H1 (cell line): Measurements from ENCODE around the gene B3GALT6. TPM values are rescaled to one million over a fixed set of nuclear protein-coding genes. Genes with fewer than 3 reads are reported as not detected.
A peak's percentile ranks its signal among the peaks of the same experiment; 100 is the strongest.

Experiments used
- CTCF ChIA-PET: fragments of 300-600 bp; sonication (Branson Sonifier 250); formaldehyde crosslinking; loops from one replicate; lab custom pipeline; 2021; ENCODE audit not compliant: partially characterized antibody; lab: Charles Lee
- POLR2A ChIA-PET: fragments of 300-600 bp; sonication (Branson Sonifier 250); formaldehyde crosslinking; loops from one replicate; lab custom pipeline; 2021; ENCODE audit warnings: inconsistent platforms; ENCODE audit not compliant: partially characterized antibody; lab: Charles Lee
- DNase-seq, 2 experiments: peaks; one replicate each; pipeline versions ENCODE4 v3.0.0 to v3.0.0-alpha.2; 2010 to 2022; ENCODE audit warnings: low spot score in 2 of 2, low read depth in 1 of 2, mixed read lengths in 1 of 2
- FAIRE-seq: peaks from 2 replicates; lab custom pipeline; 2011; peaks lifted over from hg19 to GRCh38; lab: Jason Lieb, UNC
- H2AFZ ChIP-seq: 2 replicates; pipeline ENCODE4 v1.8.1; 2012; ENCODE audit warnings: low read length, inconsistent platforms
- H2AK5ac ChIP-seq: 2 replicates; pipeline ENCODE4 v1.6.1; 2013; ENCODE audit warnings: low read depth, low read length
- H2BK120ac ChIP-seq: replicated peaks from 2 replicates; pipeline ENCODE3; 2013; ENCODE audit warnings: low read depth, low read length, inconsistent platforms
- H2BK12ac ChIP-seq: 2 replicates; pipeline ENCODE4 v1.6.1; 2013; ENCODE audit warnings: low read depth, low read length
- H2BK15ac ChIP-seq: 2 replicates; pipeline ENCODE4 v1.6.1; 2013; ENCODE audit warnings: low read length
- H2BK20ac ChIP-seq: 2 replicates; pipeline ENCODE4 v1.6.1; 2013; ENCODE audit warnings: low read length
- H2BK5ac ChIP-seq: 2 replicates; pipeline ENCODE4 v1.6.1; 2013; ENCODE audit warnings: low read depth, low read length
- H3K14ac ChIP-seq: 2 replicates; pipeline ENCODE4 v1.6.1; 2013; ENCODE audit warnings: inconsistent platforms; ENCODE audit not compliant: insufficient read length
- H3K18ac ChIP-seq: 2 replicates; pipeline ENCODE4 v1.6.1; 2013; ENCODE audit warnings: low read length; ENCODE audit errors: extremely low read depth
- H3K23ac ChIP-seq: 2 replicates; pipeline ENCODE4 v1.6.1; 2013; ENCODE audit warnings: inconsistent platforms; ENCODE audit not compliant: insufficient read length
- H3K23me2 ChIP-seq: 2 replicates; pipeline ENCODE4 v1.6.1; 2013; ENCODE audit warnings: low read depth, low read length
- H3K27ac ChIP-seq: 2 replicates; pipeline ENCODE4 v1.6.1; 2011; ENCODE audit warnings: low read depth, low read length, inconsistent platforms
- H3K27me3 ChIP-seq, 4 experiments: replicated peaks in 1 of 4; 1 replicate in 1 of 4; 2 replicates in 3 of 4; pipeline versions ENCODE4 v1.6.1 to v1.8.1; 2011 to 2013; ENCODE audit warnings: low read length in 3 of 4, mild to moderate bottlenecking in 3 of 4, inconsistent platforms in 2 of 4, mixed read lengths in 2 of 4, moderate library complexity in 1 of 4; ENCODE audit not compliant: control insufficient read depth in 3 of 4, insufficient read depth in 3 of 4; ENCODE audit errors: extremely low read depth in 1 of 4
- H3K36me3 ChIP-seq, 4 experiments: 2 replicates each; pipeline versions ENCODE4 v1.6.1 to v1.8.1; 2011 to 2013; ENCODE audit warnings: mild to moderate bottlenecking in 4 of 4, low read length in 3 of 4, moderate library complexity in 2 of 4, control low read depth in 1 of 4, inconsistent platforms in 1 of 4; ENCODE audit not compliant: insufficient read depth in 4 of 4, control insufficient read depth in 2 of 4
- H3K4ac ChIP-seq: replicated peaks from 2 replicates; pipeline ENCODE3; 2013; ENCODE audit warnings: low read length, low read depth, mixed read lengths, inconsistent platforms; ENCODE audit not compliant: insufficient read length
- H3K4me1 ChIP-seq, 4 experiments: replicated peaks in 1 of 4; 1 replicate in 1 of 4; 2 replicates in 3 of 4; pipeline versions ENCODE4 v1.6.1 to v1.8.1; 2011 to 2013; ENCODE audit warnings: low read length in 3 of 4, inconsistent platforms in 2 of 4, mixed read lengths in 1 of 4; ENCODE audit not compliant: insufficient read depth in 4 of 4, control insufficient read depth in 3 of 4
- H3K4me2 ChIP-seq, 2 experiments: 2 replicates each; pipeline versions ENCODE4 v1.6.1 to v1.8.1; 2011 to 2013; ENCODE audit warnings: low read depth in 2 of 2, low read length in 2 of 2, control low read depth in 1 of 2, inconsistent platforms in 1 of 2, mild to moderate bottlenecking in 1 of 2; ENCODE audit not compliant: insufficient read depth in 1 of 2
- H3K4me3 ChIP-seq, 4 experiments: fragments of 200-600, 300-600 bp in 1 of 4; sonication (generic), shearing (Covaris generic), sonication (Bioruptor Twin) in 1 of 4; 2 replicates each; pipeline versions ENCODE4 v1.5.1 to v1.8.1; 2011 to 2016; ENCODE audit warnings: low read length in 4 of 4, low read depth in 3 of 4, control low read depth in 2 of 4, inconsistent platforms in 2 of 4, mild to moderate bottlenecking in 2 of 4, mixed read lengths in 1 of 4, moderate library complexity in 1 of 4; ENCODE audit not compliant: insufficient read depth in 2 of 4; ENCODE audit errors: extremely low read depth in 1 of 4
- H3K56ac ChIP-seq: replicated peaks from 2 replicates; pipeline ENCODE3; 2013; ENCODE audit warnings: low read depth, mild to moderate bottlenecking, mixed read lengths, low read length, inconsistent platforms; ENCODE audit not compliant: insufficient read length
- H3K79me1 ChIP-seq: 2 replicates; pipeline ENCODE4 v1.6.1; 2013; ENCODE audit warnings: low read depth, low read length, control low read depth
- H3K79me2 ChIP-seq, 2 experiments: 2 replicates each; pipeline versions ENCODE4 v1.6.1 to v1.8.1; 2012 to 2013; ENCODE audit warnings: low read length in 2 of 2, mild to moderate bottlenecking in 2 of 2, inconsistent platforms in 1 of 2; ENCODE audit not compliant: insufficient read depth in 2 of 2, control insufficient read depth in 1 of 2
- H3K9ac ChIP-seq, 4 experiments: replicated peaks in 1 of 4; 1 replicate in 1 of 4; 2 replicates in 3 of 4; pipeline versions ENCODE4 v1.6.1 to v1.8.1; 2011 to 2013; ENCODE audit warnings: low read depth in 3 of 4, low read length in 3 of 4, control low read depth in 2 of 4, mild to moderate bottlenecking in 2 of 4, moderate library complexity in 2 of 4, inconsistent platforms in 1 of 4; ENCODE audit errors: extremely low read depth in 1 of 4
- H3K9me3 ChIP-seq, 2 experiments: 2 replicates each; pipeline versions ENCODE4 v1.6.1 to v1.8.1; 2012 to 2013; ENCODE audit warnings: mild to moderate bottlenecking in 2 of 2, moderate library complexity in 2 of 2, control low read depth in 1 of 2, inconsistent platforms in 1 of 2, low read depth in 1 of 2, low read length in 1 of 2, mixed read lengths in 1 of 2; ENCODE audit not compliant: insufficient read depth in 2 of 2
- H4K20me1 ChIP-seq, 2 experiments: replicated peaks in 1 of 2; 2 replicates each; pipeline versions ENCODE3 to v1.8.1; 2011 to 2013; ENCODE audit warnings: inconsistent platforms in 2 of 2, low read length in 2 of 2, mild to moderate bottlenecking in 1 of 2; ENCODE audit not compliant: insufficient read depth in 2 of 2, control insufficient read depth in 1 of 2
- H4K5ac ChIP-seq: 2 replicates; pipeline ENCODE4 v1.6.1; 2013; ENCODE audit warnings: low read length, low read depth, mixed read lengths, inconsistent platforms; ENCODE audit not compliant: insufficient read length
- H4K8ac ChIP-seq: 2 replicates; pipeline ENCODE4 v1.8.0; 2013; ENCODE audit warnings: mild to moderate bottlenecking, moderate library complexity, low read length, inconsistent platforms; ENCODE audit not compliant: insufficient read depth; ENCODE audit errors: extremely low read depth
- H4K91ac ChIP-seq: replicated peaks from 2 replicates; pipeline ENCODE3; 2013; ENCODE audit warnings: low read length, mixed read lengths, inconsistent platforms; ENCODE audit not compliant: insufficient read length
- CEBPB ChIP-seq: IDR thresholded peaks from 2 replicates; pipeline ENCODE4 v1.6.1; 2012; ENCODE audit warnings: low read depth, low read length
- RBBP5 ChIP-seq: IDR thresholded peaks from 2 replicates; pipeline ENCODE4 v1.7.1; 2012; ENCODE audit warnings: low read depth, mild to moderate bottlenecking, inconsistent platforms, low read length, moderate library complexity, borderline replicate concordance
- WGBS, 2 experiments: shearing (Covaris generic) in 1 of 2; methylation state at CpG; one replicate each; pipeline versions ENCODE4 v1.1.6 to v1.1.7; 2013 to 2015; ENCODE audit warnings: low lambda C conversion rate in 2 of 2, mixed read lengths in 2 of 2, inconsistent platforms in 1 of 2, low coverage in 1 of 2, missing lambda C conversion rate in 1 of 2; ENCODE audit not compliant: insufficient replicate concordance in 2 of 2, insufficient coverage in 1 of 2, insufficient read length in 1 of 2; ENCODE audit errors: extremely low coverage in 1 of 2, missing lambda C conversion rate in 1 of 2; 5-methylcytosine and 5-hydroxymethylcytosine counted together
- polyA plus RNA-seq, 7 experiments: library from polyadenylated mRNA; depleted of rRNA in 3 of 7; stranded (reverse) in 5 of 7; unstranded in 2 of 7; fragments of >200 nt in 5 of 7; fragments of 200-250 nt in 2 of 7; gene quantifications; 1 replicate in 5 of 7; 2 replicates in 1 of 7; 4 replicates in 1 of 7; pipeline versions ENCODE4 v1.2.1 to v1.2.3, GENCODE V29; 2011 to 2013; ENCODE audit warnings: missing spikeins in 2 of 7, mixed read lengths in 2 of 7
- total RNA-seq: library from RNA; stranded (reverse); fragmentation: NEBNext Ultra II Directional; extraction: Animal tissue kit (Norgen Biotek cat#: 25700); gene quantifications from 2 replicates; pipeline ENCODE4 v1.2.1, GENCODE V29; 2021

Gene B3GALT6
- total and polyA plus RNA-seq, 2 of the 8 experiments (the other 6 are each of a cell fraction or from before 2014, with no cell fraction given): 18.4 to 20.4 TPM

DNA sequence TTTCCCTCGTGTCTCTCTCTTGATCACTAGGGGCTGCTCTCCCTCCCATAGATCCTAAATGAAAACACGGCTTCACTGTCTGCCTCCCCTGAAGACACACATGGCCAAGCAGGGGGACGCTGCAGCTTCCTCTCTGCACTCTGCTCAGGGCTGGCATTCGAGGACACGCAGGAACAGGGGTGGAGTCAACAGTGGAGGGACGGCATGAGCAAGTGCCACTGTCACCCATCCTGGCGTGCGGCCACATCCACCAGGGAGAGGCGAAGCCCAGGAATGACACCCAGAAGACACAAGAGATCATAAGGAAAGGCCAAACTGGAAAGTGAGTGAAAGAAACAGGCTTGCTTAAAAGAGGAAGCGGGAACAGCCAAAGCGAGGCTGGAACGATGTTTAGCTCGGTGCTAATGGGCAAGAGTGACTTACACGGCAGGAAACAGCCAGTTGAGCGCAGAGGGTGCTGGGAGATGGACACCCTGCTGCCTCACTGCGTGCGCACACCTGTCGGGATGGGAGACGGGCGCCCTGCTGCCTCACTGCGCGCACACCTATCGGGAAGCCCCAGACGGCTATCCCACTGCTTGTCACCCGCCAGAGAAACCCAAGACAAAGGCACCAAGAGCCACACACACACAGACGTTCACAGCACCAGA, 28.0 kb downstream of the B3GALT6 start:
- no peak for DNase-seq
- TF ChIP-seq RBBP5 (no peak), CEBPB (no peak)

More for the DNA sequence above, 28.0 kb downstream of the B3GALT6 start:
- H2BK15ac ChIP-seq: no peak overlapping the region
- H3K56ac ChIP-seq: no peak overlapping the region
- H3K79me2 ChIP-seq: peaks cover 0 to 10% of the 10 kb centered on the region in 2 experiments; a peak in 2 of 4 replicates
- CTCF ChIA-PET: interaction anchor here (0.8 to 2.7 kb wide), 3 partner anchors 9 to 244 kb away, joined by 3 to 8 read pairs (median 3); no protein-coding TSS in a partner anchor
- H2BK5ac ChIP-seq: peak overlapping the region; percentile 66; the same call in 1 of the 2 replicates
- H3K23ac ChIP-seq: no peak overlapping the region
- no peak for FAIRE-seq
- peaks cover 13 to 33% of the 10 kb centered on the region in 2 experiments for H4K20me1 ChIP-seq
- peaks cover 0 to 14% (median 8%) of the 10 kb centered on the region in 4 experiments; a peak in 6 of 7 replicates for H3K4me1 ChIP-seq
- H2AK5ac ChIP-seq: no peak overlapping the region
- H3K27me3 ChIP-seq: no peaks in the 10 kb centered on the region
- no peak overlapping the region for H3K14ac ChIP-seq
- no peak overlapping the region for H2BK120ac ChIP-seq
- no peak overlapping the region for H4K91ac ChIP-seq
- H3K23me2 ChIP-seq: no peaks in the 10 kb centered on the region
- no peak overlapping the region for H4K5ac ChIP-seq
- POLR2A ChIA-PET: interaction anchor here (0.9 to 3.9 kb wide), 5 partner anchors 9 to 31 kb away, joined by 3 to 16 read pairs (median 5); partner anchors contain the start of genes SDF4 and UBE2J2
- H3K4ac ChIP-seq: no peak overlapping the region
- peaks cover 13 to 37% (median 24%) of the 10 kb centered on the region in 4 experiments for H3K36me3 ChIP-seq
- peaks cover 13% of the 10 kb centered on the region for H3K79me1 ChIP-seq
- no peak overlapping the region for H4K8ac ChIP-seq
- H3K27ac ChIP-seq: no peak overlapping the region
- no peak overlapping the region for H3K18ac ChIP-seq
- H3K4me2 ChIP-seq: no peak overlapping the region
- H3K9me3 ChIP-seq: no peaks in the 10 kb centered on the region
- H3K4me3 ChIP-seq: no peak overlapping the region
- H2BK12ac ChIP-seq: no peak overlapping the region
- no peak overlapping the region for H3K9ac ChIP-seq
- H2AFZ ChIP-seq: no peak overlapping the region
- no peak overlapping the region for H2BK20ac ChIP-seq
- WGBS, 2 experiments: 93% methylated on average over 26 of the region's 26 CpGs; no CpG with 5 or more reads in 1 of the 2 experiments
